ENCODE results near the gene MBD3.

Gene MBD3

DNA sequence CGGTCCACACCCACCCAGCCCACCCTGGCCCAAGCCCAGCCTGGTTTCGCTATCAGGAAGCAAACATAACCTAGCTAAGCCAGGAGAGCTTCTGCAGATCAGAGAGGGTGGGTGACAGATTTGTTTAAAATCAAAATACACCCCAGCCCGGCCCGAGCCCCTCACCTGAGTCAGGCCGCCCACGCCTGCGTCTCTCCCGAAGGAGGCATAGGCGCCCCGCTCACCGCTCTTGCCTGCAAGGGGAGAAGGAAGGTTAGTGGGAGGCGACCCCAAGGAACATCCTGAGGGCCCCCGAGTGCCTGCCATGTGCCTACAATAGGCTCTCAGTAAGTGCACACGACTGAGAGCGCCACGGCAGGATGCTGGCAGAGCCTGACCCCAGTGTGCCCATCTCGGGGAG lies 34.5 kb upstream of the MBD3 start:
- no peak overlapping the region for H3K27ac Mint-ChIP-seq (ENCODE audit: low read depth)
- peaks cover 14% of the 10 kb centered on the region for H3K36me3 Mint-ChIP-seq (ENCODE audit: insufficient read depth)
- no peaks in the 10 kb centered on the region for H3K9me3 Mint-ChIP-seq
- no peak overlapping the region for H3K4me3 Mint-ChIP-seq
- no peak for DNase-seq (ENCODE audit: low spot score in 2 of 2)
- ATAC-seq (replicated peaks; ENCODE audit: extremely low read depth, poor library complexity, severe bottlenecking) = no peak
- H3K27me3 Mint-ChIP-seq = no peaks in the 10 kb centered on the region
- peaks cover 5% of the 10 kb centered on the region for H3K4me1 Mint-ChIP-seq

DNA sequence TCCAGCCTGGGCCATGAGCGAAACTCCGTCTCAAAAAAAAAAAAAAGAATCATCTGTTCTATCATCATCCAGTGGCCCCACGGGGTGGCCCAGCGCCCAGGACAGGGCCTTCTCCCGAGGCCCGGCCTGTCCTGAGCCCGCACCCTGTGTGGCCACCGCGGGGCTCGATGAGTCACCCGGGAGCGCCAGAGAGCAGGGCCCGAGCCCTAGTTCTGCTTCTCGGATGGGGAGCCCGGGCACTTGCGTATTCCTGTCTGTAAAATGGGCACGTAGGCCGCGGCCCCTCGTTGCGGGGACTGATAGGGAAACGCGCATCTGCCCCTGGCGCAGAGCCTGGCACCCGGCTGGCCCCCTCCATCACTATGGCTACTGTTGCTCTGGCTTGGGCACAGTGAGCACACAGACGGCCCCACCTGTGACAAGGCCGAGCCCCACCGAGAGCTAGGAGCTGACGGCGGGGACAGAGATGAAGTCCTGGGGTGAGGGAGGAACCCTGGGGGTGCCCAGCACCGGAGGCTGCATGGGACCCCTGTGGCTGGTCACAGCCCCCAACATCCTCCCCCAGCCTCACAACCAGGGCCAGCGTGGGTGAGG lies 33.8 kb upstream of the MBD3 start:
- ATAC-seq (replicated peaks; ENCODE audit: extremely low read depth, poor library complexity, severe bottlenecking) = no peak
- Mint-ChIP-seq H3K4me3 (no peak overlapping the region), H3K9me3 (no peaks in the 10 kb centered on the region), H3K27me3 (no peaks in the 10 kb centered on the region), H3K27ac (ENCODE audit: low read depth) (no peak overlapping the region), H3K4me1 (peaks cover 5% of the 10 kb centered on the region), H3K36me3 (ENCODE audit: insufficient read depth) (peaks cover 15% of the 10 kb centered on the region)
- no peak for DNase-seq (ENCODE audit: low spot score in 2 of 2)

DNA sequence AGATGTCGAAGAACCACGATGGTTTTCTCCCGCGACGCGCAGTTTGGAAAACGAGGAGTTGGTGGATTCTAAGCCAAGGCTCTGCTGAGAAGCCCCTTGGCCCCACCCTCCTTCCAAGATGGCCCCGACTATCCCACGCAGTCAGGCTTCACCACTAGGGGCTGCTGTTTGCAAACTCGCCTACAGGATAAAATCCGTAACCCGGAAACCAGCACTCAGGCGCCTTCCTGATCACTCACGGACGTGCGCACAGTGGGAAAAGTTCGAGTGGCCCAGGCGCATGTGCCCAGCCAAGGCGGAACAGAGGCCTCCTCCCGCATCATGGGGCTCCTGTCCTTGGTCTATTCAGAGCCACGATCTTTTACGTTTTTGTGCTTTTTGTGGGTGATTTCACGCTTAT lies 31.8 kb upstream of the MBD3 start:
- DNase-seq (ENCODE audit: low spot score in 2 of 2) = peak; percentile 21 to 28
- Mint-ChIP-seq H3K4me1 (peaks cover 5% of the 10 kb centered on the region), H3K27me3 (no peaks in the 10 kb centered on the region), H3K9me3 (no peaks in the 10 kb centered on the region), H3K27ac (ENCODE audit: low read depth) (no peak overlapping the region), H3K4me3 (no peak overlapping the region), H3K36me3 (ENCODE audit: insufficient read depth) (peaks cover 15% of the 10 kb centered on the region)
- no peak for ATAC-seq (replicated peaks; ENCODE audit: extremely low read depth, poor library complexity, severe bottlenecking)

DNA sequence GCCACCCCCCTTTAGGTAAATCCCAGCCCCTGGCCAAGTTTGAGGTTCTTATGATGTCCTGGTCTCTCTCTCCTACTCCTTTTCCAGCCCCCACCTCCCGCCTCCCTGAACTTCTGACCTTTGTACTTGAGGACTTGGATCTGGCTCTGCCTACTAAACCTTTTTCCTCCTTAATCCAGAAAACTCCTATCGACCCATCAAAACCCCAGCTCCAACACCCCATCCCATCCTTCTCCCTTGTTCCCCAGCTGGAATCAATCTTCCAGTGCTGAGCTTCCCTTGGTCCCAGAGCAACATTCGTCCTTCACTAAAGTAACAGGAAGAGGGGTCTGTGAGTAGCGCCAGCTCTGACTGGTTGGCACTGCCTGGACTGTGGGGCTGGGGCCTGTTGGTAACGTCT lies 29.9 kb upstream of the MBD3 start:
- Mint-ChIP-seq H3K36me3 (ENCODE audit: insufficient read depth) (peaks cover 17% of the 10 kb centered on the region), H3K27ac (ENCODE audit: low read depth) (peak overlapping the region; percentile 49), H3K9me3 (no peaks in the 10 kb centered on the region), H3K27me3 (no peaks in the 10 kb centered on the region), H3K4me1 (peaks cover 15% of the 10 kb centered on the region), H3K4me3 (no peak overlapping the region)
- no peak for ATAC-seq (replicated peaks; ENCODE audit: extremely low read depth, poor library complexity, severe bottlenecking)
- DNase-seq (ENCODE audit: low spot score in 2 of 2) = no peak

DNA sequence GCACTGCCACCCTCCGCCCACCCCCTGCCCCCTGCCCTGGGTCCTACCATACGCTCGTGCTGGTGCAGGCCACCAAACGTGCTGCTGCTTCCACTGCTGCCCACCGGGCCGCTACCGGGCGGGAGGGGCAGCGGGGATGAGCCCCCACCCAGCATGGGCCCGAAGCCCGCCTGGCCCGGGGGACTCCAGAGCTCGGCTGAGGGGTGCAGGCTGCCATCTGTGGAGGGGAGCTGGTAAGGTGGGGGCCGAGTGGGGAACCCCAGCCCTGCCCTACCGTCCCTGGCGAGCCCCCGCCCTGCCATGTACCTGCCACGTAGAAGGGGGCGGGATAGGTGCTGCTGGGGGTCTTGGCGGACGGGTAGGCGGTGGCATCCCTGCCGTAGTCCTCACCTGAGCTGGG lies 29.3 kb upstream of the MBD3 start:
- Mint-ChIP-seq H3K4me3 (no peak overlapping the region), H3K4me1 (peaks cover 20% of the 10 kb centered on the region), H3K9me3 (no peaks in the 10 kb centered on the region), H3K27ac (ENCODE audit: low read depth) (no peak overlapping the region), H3K36me3 (ENCODE audit: insufficient read depth) (peaks cover 17% of the 10 kb centered on the region), H3K27me3 (no peaks in the 10 kb centered on the region)
- DNase-seq (ENCODE audit: low spot score in 2 of 2) (no peak), ATAC-seq (replicated peaks; ENCODE audit: extremely low read depth, poor library complexity, severe bottlenecking) (no peak)

DNA sequence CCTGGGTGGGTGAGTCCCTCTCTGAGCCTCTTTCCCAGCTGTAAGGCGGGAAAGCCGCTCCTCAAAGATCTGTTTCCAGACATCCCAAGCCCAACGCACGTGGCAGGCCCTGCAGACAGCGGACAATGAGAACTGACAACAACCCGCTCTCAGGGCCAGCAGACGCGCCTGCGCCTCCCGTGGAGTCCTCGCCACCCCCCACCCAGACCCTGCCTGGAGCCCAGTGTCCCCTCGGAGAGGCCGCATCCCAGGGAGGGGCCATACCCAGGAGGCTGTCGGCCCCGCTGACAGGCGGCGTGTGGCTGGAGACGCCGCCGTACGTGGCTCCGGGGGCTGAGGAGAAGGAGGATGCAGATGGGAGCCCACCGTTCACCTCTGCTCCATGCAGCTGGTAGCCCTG lies 28.9 kb upstream of the MBD3 start:
- no peaks in the 10 kb centered on the region for H3K9me3 Mint-ChIP-seq
- peaks cover 17% of the 10 kb centered on the region for H3K36me3 Mint-ChIP-seq (ENCODE audit: insufficient read depth)
- H3K27ac Mint-ChIP-seq (ENCODE audit: low read depth) = no peak overlapping the region
- no peak overlapping the region for H3K4me3 Mint-ChIP-seq
- ATAC-seq (replicated peaks; ENCODE audit: extremely low read depth, poor library complexity, severe bottlenecking) (no peak), DNase-seq (ENCODE audit: low spot score in 2 of 2) (no peak)
- H3K27me3 Mint-ChIP-seq = no peaks in the 10 kb centered on the region
- H3K4me1 Mint-ChIP-seq = peaks cover 23% of the 10 kb centered on the region

DNA sequence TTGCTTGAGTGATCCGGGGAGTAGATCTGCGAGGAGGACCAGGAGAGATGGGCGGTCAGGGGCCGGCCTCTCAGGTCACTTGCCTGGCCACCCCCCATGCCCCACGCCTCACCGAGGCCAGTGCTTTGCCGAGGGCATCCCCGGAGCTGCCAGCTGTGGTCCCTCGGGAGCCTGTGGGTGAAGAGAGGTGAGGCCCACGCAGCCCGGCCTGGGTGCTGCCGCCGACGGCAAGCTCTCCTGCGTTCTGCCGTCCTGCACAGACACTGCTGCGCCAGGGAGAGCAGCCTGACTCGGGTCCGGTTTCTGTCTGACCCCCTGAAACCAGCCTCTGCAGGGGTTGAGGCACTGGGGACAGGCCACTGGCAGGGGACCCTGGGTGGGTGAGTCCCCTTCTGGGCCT lies 28.4 kb upstream of the MBD3 start:
- Mint-ChIP-seq H3K27me3 (no peaks in the 10 kb centered on the region), H3K36me3 (ENCODE audit: insufficient read depth) (peaks cover 17% of the 10 kb centered on the region), H3K4me1 (peaks cover 23% of the 10 kb centered on the region), H3K27ac (ENCODE audit: low read depth) (no peak overlapping the region), H3K4me3 (no peak overlapping the region), H3K9me3 (no peaks in the 10 kb centered on the region)
- no peak for ATAC-seq (replicated peaks; ENCODE audit: extremely low read depth, poor library complexity, severe bottlenecking)
- no peak for DNase-seq (ENCODE audit: low spot score in 2 of 2)

DNA sequence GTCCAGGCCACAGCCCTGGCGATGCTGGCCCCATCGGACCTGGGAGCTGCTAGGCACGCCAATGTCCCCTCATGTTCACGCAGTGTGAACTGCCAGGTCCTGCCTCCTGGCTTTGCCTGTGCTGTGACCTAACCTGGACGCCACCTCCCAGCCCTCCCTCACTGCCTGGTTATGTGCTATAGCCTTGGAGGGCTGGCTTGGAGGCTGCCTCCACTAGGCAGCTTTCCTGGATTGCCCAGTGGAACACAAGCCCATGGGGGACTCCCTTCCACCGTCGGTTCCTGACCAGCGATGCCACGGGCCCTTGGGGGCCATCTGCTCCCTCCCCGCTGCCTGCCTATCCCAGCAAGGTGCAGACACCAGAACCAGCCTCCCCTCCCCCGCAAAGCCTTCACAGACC lies 27.8 kb upstream of the MBD3 start:
- Mint-ChIP-seq H3K4me3 (no peak overlapping the region), H3K4me1 (peaks cover 23% of the 10 kb centered on the region), H3K27me3 (no peaks in the 10 kb centered on the region), H3K9me3 (no peaks in the 10 kb centered on the region), H3K27ac (ENCODE audit: low read depth) (no peak overlapping the region), H3K36me3 (ENCODE audit: insufficient read depth) (peaks cover 20% of the 10 kb centered on the region)
- DNase-seq (ENCODE audit: low spot score in 2 of 2) (no peak), ATAC-seq (replicated peaks; ENCODE audit: extremely low read depth, poor library complexity, severe bottlenecking) (no peak)

DNA sequence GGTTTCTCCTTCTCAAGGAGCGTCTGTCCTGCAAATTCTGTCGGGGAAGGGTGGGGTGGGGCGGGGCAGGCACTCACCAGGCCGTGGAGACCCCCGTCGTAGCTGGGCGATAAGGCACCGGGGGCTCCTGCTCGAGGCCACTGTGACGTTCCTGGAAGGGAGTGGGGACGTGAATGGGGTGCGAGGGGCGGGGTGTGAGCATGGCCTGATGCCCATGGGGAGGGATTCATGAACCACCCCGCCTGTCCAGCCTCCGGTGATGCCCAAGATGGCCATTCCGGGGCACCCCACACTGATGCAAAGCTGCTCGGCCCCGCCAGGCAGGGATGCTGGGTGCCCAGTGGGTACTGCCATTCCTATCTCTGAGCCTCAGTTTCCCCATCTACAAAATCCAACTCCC lies 27.0 kb upstream of the MBD3 start:
- Mint-ChIP-seq H3K4me3 (no peak overlapping the region), H3K27ac (ENCODE audit: low read depth) (no peak overlapping the region), H3K36me3 (ENCODE audit: insufficient read depth) (peaks cover 23% of the 10 kb centered on the region), H3K9me3 (no peaks in the 10 kb centered on the region), H3K4me1 (peaks cover 23% of the 10 kb centered on the region), H3K27me3 (no peaks in the 10 kb centered on the region)
- DNase-seq (ENCODE audit: low spot score in 2 of 2) = no peak
- no peak for ATAC-seq (replicated peaks; ENCODE audit: extremely low read depth, poor library complexity, severe bottlenecking)

DNA sequence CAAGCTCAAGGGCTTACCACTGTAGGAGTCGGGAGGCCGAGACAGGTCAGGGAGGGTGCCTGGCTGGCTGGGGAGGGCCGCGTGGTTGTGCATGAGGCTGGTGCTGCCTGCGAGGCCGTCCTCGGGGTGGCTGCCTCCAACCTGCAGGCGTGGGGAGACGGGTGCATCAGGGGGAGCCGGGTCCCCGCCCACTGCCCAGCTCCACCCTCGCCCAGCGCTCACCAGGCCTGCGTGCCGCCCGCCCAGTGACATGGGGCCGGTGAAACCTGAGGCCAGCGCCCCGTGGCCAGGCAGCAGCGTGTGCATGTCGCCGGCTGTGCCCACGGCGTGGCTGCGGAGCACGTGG lies 26.4 kb upstream of the MBD3 start:
- Mint-ChIP-seq H3K4me1 (peaks cover 23% of the 10 kb centered on the region), H3K27ac (ENCODE audit: low read depth) (peak overlapping the region; percentile 78), H3K4me3 (no peak overlapping the region), H3K36me3 (ENCODE audit: insufficient read depth) (peaks cover 24% of the 10 kb centered on the region), H3K27me3 (no peaks in the 10 kb centered on the region), H3K9me3 (no peaks in the 10 kb centered on the region)
- no peak for DNase-seq (ENCODE audit: low spot score in 2 of 2)
- ATAC-seq (replicated peaks; ENCODE audit: extremely low read depth, poor library complexity, severe bottlenecking) = no peak

DNA sequence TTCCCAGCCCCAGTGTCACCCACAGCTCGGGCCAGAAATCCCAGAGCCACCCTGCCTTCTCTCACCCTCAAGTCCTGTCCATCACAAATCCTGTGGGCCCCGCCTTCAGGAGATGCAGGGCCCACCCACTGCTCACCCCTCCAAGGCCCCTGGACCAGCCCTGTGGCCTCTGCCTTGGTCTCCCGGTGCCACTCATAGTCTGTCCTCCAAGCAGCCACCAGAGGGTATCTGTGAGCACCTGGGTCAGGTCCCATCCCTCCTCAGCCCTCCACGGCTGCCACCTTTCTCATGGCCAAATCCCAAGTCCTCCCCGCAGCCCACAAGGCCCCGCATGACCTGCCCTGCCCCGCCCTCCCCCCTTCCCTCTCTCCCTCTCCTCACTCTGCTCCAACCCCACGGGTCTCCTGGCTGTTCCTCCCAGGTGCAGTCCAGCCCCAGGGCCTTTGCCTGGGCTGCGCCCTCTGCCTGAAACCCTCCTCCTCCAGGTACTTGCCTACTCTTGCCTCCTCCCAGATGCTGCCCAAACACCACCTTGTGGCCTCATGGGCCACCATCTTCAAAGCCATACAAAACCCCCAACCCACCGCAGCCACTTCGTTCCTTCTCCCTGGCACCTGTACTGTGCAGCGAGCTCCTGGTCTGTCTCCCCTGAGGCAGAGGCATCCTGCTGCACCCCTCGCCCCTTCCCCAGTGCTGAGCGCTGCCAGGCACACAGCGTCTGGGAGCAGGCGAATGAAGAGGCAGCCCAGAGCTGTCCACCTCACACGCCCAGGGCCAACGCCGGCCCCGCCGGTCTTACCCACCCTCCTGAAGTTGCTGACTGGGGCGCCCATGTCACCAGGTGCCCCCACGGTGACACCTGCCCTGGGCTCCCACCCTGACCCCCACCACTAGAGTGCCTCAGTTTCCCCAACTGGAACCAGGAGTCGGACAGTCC lies 25.8 kb upstream of the MBD3 start:
- H3K9me3 Mint-ChIP-seq = no peaks in the 10 kb centered on the region
- peaks cover 27% of the 10 kb centered on the region for H3K36me3 Mint-ChIP-seq (ENCODE audit: insufficient read depth)
- H3K4me3 Mint-ChIP-seq = no peak overlapping the region
- peak overlapping the region; percentile 78 for H3K27ac Mint-ChIP-seq (ENCODE audit: low read depth)
- peaks cover 23% of the 10 kb centered on the region for H3K4me1 Mint-ChIP-seq
- ATAC-seq (replicated peaks; ENCODE audit: extremely low read depth, poor library complexity, severe bottlenecking) (no peak), DNase-seq (ENCODE audit: low spot score in 2 of 2) (no peak)
- no peaks in the 10 kb centered on the region for H3K27me3 Mint-ChIP-seq

DNA sequence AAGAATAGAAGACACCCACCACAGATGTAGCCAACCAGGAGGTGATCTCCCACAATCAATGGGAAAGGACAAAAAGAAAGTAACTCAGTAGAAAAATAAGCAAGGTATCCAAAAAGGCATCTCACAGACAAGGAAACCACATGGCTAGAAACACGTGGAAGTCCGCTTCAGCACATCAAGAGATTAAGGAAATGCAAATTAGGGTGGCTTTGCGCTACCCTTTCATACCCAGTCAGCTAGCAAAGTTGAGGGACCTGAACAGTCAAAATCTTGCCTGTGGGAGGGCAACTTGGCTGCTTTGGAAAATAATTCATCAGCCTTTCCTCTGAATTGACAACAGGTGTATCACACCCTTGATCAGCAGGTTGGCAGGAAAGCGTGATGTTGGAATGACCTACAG lies 24.2 kb upstream of the MBD3 start:
- Mint-ChIP-seq H3K9me3 (no peaks in the 10 kb centered on the region), H3K4me1 (peaks cover 18% of the 10 kb centered on the region), H3K36me3 (ENCODE audit: insufficient read depth) (peaks cover 23% of the 10 kb centered on the region), H3K27ac (ENCODE audit: low read depth) (no peak overlapping the region), H3K4me3 (no peak overlapping the region), H3K27me3 (no peaks in the 10 kb centered on the region)
- ATAC-seq (replicated peaks; ENCODE audit: extremely low read depth, poor library complexity, severe bottlenecking) = no peak
- no peak for DNase-seq (ENCODE audit: low spot score in 2 of 2)

DNA sequence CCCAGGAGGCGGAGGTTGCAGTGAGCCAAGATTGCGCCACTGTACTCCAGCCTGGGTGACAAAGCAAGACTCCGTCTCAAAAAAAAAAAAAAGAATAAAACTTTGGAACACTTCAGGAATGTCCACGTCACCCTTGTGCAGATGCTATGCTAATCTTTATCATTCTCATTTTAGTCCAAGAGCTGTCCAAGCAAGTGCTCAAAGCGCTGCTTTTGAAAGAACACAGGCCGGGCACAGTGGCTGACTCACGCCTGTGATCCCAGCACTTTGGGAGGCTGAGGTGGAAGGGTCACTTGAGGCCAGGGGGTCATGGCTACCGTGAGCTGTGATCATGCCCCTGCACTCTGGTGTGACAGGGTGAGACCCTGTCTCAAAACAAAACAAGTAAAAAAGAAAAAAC lies 23.7 kb upstream of the MBD3 start:
- Mint-ChIP-seq H3K36me3 (ENCODE audit: insufficient read depth) (peaks cover 21% of the 10 kb centered on the region), H3K9me3 (no peaks in the 10 kb centered on the region), H3K27ac (ENCODE audit: low read depth) (no peak overlapping the region), H3K4me1 (peaks cover 18% of the 10 kb centered on the region), H3K27me3 (no peaks in the 10 kb centered on the region), H3K4me3 (no peak overlapping the region)
- ATAC-seq (replicated peaks; ENCODE audit: extremely low read depth, poor library complexity, severe bottlenecking) (no peak), DNase-seq (ENCODE audit: low spot score in 2 of 2) (no peak)
